Adrenal gland (tissue), 5 donors: Measurements from ENCODE around the gene RPP40.

Source experiments
- POLR2A ChIP-seq, 2 donors: fragments of 450-650 bp; IDR thresholded peaks; one replicate each; pipeline ENCODE4 v1.6.1; 2017; ENCODE audit warnings: antibody characterized with exemption in 2 of 2, mild to moderate bottlenecking in 2 of 2, moderate library complexity in 1 of 2
- TF ChIP-seq, protein P1 (sequence below), 6 experiments: fragments of 450-650 bp in 4 of 6; fragments of 200-600 bp in 2 of 6; sonication (generic) in 1 of 6; IDR thresholded peaks; 1 replicate in 5 of 6; 2 replicates in 1 of 6; pipeline versions ENCODE4 v1.5.1 to v1.8.0; 2016 to 2021; ENCODE audit warnings: antibody characterized with exemption in 6 of 6, mild to moderate bottlenecking in 2 of 6, moderate library complexity in 1 of 6
- donor health status: DM: no; HTN: no; CAD: no.

DNA sequence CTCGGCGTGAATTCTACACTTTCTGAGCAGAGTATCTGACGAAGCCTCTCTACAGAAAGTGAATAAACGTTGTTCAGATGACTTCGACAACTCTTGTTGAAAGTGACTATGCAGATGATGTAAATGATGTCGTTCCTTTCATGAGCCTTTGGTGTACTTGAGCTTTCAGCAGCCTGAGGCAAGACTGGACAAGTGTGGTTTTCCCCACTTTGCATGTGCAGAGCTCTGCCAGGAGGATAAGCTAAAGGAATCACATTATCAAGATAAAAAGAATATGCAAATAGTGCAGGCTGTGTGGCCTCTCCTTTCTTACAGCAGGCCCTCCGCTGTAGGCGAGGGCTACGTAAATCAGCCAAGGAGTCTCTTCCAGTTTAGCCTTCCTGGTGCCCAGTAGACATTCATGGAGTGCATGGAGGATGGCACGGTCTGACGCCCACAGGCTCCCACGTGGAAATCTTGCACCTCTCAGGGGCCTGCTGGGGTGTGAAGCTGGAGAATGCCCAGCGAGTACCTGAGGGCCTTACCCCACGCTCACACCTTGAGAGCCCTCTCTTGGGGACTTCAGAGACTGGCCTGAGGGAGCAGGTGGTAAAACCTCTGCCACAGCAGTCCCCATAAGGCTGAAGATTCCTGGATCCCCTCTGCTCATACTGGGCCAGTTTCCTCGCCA is 54.9 kb downstream of the RPP40 start:
- TF ChIP-seq, protein P1, sequence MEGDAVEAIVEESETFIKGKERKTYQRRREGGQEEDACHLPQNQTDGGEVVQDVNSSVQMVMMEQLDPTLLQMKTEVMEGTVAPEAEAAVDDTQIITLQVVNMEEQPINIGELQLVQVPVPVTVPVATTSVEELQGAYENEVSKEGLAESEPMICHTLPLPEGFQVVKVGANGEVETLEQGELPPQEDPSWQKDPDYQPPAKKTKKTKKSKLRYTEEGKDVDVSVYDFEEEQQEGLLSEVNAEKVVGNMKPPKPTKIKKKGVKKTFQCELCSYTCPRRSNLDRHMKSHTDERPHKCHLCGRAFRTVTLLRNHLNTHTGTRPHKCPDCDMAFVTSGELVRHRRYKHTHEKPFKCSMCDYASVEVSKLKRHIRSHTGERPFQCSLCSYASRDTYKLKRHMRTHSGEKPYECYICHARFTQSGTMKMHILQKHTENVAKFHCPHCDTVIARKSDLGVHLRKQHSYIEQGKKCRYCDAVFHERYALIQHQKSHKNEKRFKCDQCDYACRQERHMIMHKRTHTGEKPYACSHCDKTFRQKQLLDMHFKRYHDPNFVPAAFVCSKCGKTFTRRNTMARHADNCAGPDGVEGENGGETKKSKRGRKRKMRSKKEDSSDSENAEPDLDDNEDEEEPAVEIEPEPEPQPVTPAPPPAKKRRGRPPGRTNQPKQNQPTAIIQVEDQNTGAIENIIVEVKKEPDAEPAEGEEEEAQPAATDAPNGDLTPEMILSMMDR (IDR thresholded peaks at IDR 0.05): no peak
- TF ChIP-seq POLR2A (IDR thresholded peaks at IDR 0.05): no peak
